Middle frontal gyrus (tissue), 1 donor: ENCODE data around the gene PRTG.
"Not testable (repeated sequence)": the region's sequence is repeated elsewhere in the genome, so short reads cannot be mapped to it uniquely, and the experiment has no call there.

Source experiments
- DNase-seq: peaks from one replicate; pipeline ENCODE4 v3.0.0-alpha.2; 2015; ENCODE audit warnings: low spot score; ENCODE audit errors: extremely low spot score

The PRTG gene

GRCh38 chr15:55703873-55704301, 39.1 kb downstream of the PRTG start:
- no peak for DNase-seq

DNA sequence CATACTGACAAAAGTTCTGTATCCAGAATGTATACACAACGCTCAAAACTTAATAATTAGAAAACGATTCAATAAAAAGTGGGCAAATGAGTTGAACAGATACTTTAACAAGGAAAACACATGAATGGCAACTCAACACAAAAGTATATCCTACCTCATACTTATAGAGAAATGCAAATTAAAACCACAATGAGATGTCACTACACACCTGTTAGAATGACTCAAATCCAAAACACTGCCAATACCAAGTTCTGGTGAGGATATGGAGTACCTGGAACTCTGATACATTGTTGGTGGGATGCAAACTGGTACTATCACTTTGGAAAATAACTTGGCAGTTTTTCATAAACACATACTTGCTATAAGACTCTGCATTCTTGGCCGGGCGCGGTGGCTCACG, 42.1 kb downstream of the PRTG start:
- DNase-seq = no peak

DNA sequence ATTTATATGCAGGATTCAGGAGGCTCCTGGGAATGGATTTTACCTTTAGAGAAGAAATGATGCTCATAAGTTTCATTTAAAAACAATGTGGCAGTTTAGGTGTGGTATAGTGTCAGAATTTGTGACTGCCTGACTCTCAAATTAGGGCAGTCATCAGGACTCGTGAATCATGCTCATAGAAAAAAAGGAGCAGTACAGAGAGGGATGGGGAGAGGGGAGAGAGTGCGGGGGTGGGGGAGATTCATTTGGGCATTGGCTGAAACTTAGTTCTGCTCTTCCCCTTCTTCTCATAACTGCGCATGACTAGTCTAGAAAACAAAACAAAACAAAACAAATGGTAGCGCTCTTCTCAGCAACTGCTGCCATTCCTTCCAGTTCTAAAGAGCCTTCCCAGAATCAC, 44.3 kb downstream of the PRTG start:
- no peak for DNase-seq

- DNase-seq = no peak
These were observed 46.7 kb downstream of the PRTG start for GRCh38 chr15:55696221-55696620.

DNA sequence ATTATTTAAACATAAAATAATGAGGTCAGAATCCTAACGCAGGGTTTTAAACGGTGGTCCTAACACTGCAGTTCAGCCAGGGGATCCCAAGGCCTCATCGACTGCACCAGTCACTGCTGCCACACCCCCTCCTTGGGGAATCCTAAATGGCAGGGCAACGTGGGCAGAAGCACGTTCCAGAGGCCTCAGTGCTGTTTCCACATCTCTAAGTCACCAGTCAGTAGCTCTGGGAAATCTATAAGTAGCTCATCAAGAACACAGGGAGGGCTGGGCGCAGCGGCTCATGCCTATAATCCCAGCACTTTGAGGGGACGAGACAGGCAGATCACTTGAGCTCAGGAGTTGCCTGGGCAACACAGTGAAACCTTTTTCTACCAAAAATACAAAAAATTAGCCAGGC, 47.5 kb downstream of the PRTG start:
- DNase-seq = no peak

GRCh38 chr15:55694652-55695150, 48.3 kb downstream of the PRTG start:
- DNase-seq = no peak

DNA sequence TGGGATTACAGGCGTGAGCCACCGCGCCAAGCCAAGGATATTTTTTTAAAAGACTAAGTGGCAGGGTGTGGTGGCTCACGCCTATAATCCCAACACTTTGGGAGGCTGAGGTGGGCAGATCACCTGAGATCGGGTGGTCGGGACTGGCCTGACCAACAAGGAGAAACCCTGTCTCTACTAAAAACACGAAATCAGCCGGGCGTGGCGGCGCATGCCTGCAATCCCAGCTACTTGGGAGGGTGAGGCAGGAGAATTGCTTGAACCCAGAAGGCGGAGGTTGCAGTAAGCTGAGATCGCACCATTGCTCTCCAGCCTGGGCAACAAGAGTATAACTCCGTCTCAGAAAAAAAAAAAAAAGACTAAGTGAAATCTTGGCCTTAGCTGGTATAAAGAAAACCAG, 49.8 kb downstream of the PRTG start:
- DNase-seq = not testable (repeated sequence)

DNA sequence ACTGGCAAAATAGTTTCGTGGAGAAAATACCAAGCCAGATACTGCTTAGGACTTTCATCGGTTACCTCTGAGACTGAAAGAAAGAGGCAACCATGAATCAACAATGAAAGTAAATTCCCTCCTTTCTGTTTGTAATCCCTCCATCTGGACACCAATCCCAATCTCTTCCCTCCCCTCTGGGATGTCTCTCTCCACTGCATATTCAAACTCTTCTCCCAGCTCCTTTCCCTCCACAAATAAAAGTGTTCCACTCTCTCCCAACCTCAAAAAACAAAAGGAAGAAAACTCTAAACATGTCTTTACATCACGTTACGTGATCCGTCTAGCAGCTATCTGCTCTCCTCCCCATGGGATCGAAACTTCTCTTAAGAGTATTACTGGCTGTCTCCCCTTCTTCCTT, 55.2 kb downstream of the PRTG start:
- no peak for DNase-seq

DNA sequence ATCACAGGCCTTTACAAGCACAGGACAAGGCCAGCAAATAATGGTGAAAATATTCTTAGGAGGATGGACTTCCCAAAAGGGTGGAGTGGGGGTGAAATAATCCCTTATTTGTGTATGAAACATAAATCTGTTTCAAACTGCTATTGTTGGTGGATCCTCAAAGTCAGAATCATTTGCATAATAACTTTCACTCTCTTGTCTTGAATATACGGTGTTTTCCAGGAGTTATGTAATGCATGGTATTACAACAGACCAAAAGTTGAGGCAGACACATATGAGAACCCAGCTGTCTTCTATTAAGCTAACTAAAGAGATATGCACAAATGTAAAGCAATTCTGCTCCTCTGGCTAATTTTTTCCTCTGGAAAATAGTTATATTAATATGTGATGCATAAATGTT, 57.7 kb downstream of the PRTG start:
- DNase-seq = no peak

DNA sequence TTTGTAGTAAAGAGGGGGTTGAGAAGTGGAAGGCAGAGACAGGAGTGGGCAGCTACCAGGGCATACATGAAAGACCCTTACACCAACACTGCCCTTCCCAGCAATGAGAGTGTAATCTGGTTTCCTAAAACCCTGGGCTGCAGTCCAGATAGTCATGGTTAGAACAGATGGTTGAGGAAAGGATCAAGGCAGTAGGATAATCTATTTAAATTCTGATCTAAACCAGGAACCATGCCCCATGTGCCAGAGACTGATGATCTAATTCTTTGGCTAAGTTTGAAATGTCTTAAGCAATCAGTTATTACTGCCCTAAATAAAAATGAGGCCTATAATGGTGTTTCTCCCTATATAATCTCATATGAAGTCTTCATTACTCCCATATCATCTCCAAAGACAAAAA, 59.6 kb downstream of the PRTG start:
- no peak for DNase-seq

DNA sequence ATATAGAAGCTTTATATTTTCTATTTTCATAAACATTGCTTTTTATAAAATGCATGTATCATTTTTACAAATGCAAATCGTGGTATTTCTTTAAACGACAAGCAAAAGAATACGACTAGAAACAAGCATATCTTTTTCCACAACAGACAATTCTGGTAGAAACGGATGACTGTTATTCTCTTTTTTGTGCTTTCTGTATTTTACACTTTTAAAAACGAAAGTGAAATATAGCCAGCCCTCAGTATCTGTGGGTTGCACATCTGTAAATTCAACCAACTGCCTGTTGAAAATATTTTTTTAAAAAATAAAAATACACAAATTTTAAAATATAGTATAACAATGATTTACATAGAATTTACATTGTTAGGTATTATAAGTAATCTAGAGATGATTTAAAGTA, 61.3 kb downstream of the PRTG start:
- no peak for DNase-seq

- DNase-seq = no peak
These were observed 66.4 kb downstream of the PRTG start for GRCh38 chr15:55676507-55676906.

DNA sequence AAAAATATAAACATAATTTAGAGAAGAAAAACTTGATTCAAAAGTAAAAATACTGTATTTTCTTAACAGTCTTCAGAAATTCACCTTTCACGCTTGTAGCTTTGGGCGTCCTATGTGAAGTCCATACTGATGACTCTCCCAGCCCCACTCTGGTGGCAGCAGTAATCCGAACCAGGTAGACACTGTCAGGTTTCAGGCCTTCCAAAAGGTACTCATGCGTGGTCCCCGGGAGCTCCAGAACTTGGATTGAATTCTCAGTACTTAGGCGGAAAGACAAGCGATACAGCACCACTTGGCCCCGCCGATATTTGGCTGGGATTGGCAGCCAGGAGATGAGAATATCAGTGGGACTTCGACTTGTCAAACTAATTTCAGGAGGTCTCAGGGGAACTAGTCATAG, 69.7 kb downstream of the PRTG start:
- no peak for DNase-seq

GRCh38 chr15:55669270-55669669, 73.7 kb downstream of the PRTG start:
- DNase-seq = no peak

DNA sequence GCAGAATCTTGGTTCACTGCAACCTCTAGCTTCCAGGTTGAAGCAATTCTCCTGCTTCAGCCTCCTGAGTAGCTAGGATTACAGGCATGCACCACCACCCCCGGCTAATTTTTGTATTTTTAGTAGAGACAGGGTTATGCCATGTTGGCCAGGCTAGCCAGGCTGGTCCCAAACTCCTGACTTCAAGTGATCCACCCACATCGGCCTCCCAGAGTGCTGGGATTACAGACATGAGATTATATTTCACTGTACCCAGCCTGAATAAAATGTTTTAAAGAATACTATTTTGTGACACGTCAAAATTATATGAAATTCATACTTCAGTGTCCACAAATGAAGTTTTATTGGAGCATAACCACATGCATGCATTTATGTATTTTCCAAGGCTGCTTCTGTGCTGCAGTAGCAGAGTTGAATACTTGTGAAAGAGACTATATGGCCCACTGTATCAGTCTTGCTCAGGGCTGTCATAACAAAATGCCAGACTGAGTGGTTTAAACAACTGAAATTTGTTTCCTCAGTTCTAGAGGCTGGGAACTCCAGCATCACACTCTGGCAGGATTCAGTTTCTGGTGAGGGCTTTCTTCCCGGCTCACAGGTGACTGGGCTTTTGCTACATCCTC, 77.2 kb downstream of the PRTG start:
- DNase-seq = no peak

GRCh38 chr15:55661428-55661827, 81.5 kb downstream of the PRTG start:
- no peak for DNase-seq

DNA sequence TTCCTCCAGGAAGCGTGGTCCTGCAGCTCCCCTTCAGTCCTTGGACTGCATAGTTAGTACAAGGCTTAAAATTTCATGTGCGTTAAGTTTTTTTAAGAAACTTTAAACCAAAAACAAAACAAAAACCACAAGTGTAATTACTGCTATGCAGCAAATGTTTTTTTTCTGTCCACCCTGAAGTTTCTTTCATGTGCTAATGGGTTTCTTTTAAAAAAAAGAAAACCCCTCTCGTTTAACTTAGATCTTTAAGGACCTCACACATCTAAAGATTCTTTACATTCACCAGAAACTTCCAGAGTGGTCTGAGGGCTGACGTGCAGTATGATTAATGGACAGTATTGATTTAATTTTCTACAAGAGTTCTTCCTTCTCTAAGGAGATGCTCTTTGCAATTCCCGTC, 82.8 kb downstream of the PRTG start:
- DNase-seq = no peak

DNA sequence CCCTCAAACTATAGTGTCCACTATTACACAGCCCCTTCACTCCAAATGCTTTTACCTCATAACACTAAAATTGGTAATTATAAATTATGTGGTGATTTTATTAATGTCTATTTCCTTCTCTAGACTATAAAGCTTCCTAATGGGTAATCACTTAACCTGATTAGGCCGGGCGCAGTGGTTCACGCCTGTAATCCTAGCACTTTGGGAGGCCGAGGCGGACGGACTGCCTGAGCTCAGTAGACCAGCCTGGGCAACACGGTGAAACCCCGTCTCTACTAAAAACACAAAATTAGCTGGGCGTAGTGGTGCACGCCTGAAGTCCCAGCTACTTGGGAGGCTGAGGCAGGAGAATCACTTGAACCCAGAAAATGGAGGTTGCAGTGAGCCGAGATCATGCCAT, 83.5 kb downstream of the PRTG start:
- DNase-seq = no peak

GRCh38 chr15:55658886-55659285, 84.1 kb downstream of the PRTG start:
- DNase-seq = no peak

GRCh38 chr15:55654561-55655031, 88.4 kb downstream of the PRTG start:
- DNase-seq = no peak

GRCh38 chr15:55652909-55653495, 90.0 kb downstream of the PRTG start:
- no peak for DNase-seq

GRCh38 chr15:55652359-55652758, 90.6 kb downstream of the PRTG start:
- DNase-seq = no peak

DNA sequence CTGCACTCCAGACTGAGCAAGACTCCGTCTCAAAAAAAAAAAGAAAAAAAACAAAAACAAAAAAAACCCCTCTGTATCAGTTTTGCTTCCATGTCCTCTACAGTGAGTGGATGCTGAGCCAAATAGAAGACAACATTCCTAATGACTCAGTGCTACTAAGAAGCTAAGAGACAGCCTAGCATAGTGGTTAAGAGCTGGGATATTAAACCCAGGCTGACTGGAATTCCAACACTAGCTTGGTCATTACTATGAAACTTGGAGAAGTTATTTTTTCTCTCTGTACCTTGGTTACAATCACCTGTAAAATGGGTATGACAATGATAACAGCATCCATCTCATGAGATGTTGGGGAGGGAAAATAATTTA, 93.9 kb downstream of the PRTG start:
- DNase-seq = no peak
